ENCODE data around the gene CDKL1. TPM values are rescaled to one million over a fixed set of nuclear protein-coding genes. Genes with fewer than 3 reads are reported as not detected.
A peak's percentile ranks its signal among the peaks of the same experiment; 100 is the strongest.
"Not testable (repeated sequence)": the region's sequence is repeated elsewhere in the genome, so short reads cannot be mapped to it uniquely, and the experiment has no call there.

Gene CDKL1
- total RNA-seq, 4 donors from 2014 or later: 1.5 to 12.5 (median 3.9) TPM

- WGBS, 2 donors: 54 to 59% methylated on average over 1 of the region's 1 CpG
- intact Hi-C loops (cut with DNase I; ENCODE audit: low total_unique reads): no loop called here
- no peak for DNase-seq (ENCODE audit: low spot score in 2 of 2)
- H3K4me3 ChIP-seq (ENCODE audit: low read depth, poor library complexity, severe bottlenecking): no peak overlapping the region
- TF ChIP-seq CTCF (IDR thresholded peaks at IDR 0.05) (no peak), POLR2A (IDR thresholded peaks at IDR 0.05) (no peak)
Measured at GRCh38 chr14:50364792-50365191, 31.9 kb downstream of the CDKL1 start.

GRCh38 chr14:50363714-50364111, 33.0 kb downstream of the CDKL1 start:
- intact Hi-C loops (cut with DNase I; ENCODE audit: low total_unique reads): no loop called here
- 17 to 22% methylated on average over 4 of the region's 4 CpGs for WGBS, 2 donors
- peak in 1 of 2 donors; percentile 31 for DNase-seq (ENCODE audit: low spot score in 2 of 2)
- TF ChIP-seq CTCF (IDR thresholded peaks at IDR 0.05) (no peak), POLR2A (IDR thresholded peaks at IDR 0.05) (no peak)
- no peak overlapping the region for H3K4me3 ChIP-seq (ENCODE audit: low read depth, poor library complexity, severe bottlenecking)

- 69 to 82% methylated on average over 14 of the region's 14 CpGs for WGBS, 2 donors
- no peak for DNase-seq (ENCODE audit: low spot score in 2 of 2)
- no peak overlapping the region for H3K4me3 ChIP-seq (ENCODE audit: low read depth, poor library complexity, severe bottlenecking)
- intact Hi-C loops (cut with DNase I; ENCODE audit: low total_unique reads): no loop called here
- TF ChIP-seq CTCF (IDR thresholded peaks at IDR 0.05): no peak
- TF ChIP-seq POLR2A (IDR thresholded peaks at IDR 0.05): no peak
Measured at GRCh38 chr14:50362764-50363713, 33.6 kb downstream of the CDKL1 start.

- WGBS, 2 donors: 92 to 94% methylated on average over 22 to 31 of the region's 36 CpGs
- H3K4me3 ChIP-seq (ENCODE audit: low read depth, poor library complexity, severe bottlenecking); DNase-seq (ENCODE audit: low spot score in 2 of 2); intact Hi-C loops (cut with DNase I; ENCODE audit: low total_unique reads): not testable (repeated sequence)
Measured at GRCh38 chr14:50361473-50362403, 34.9 kb downstream of the CDKL1 start.

- H3K4me3 ChIP-seq (ENCODE audit: low read depth, poor library complexity, severe bottlenecking): no peak overlapping the region
- DNase-seq (ENCODE audit: low spot score in 2 of 2): no peak
- intact Hi-C loops (cut with DNase I; ENCODE audit: low total_unique reads): no loop called here
- no peak for TF ChIP-seq CTCF (IDR thresholded peaks at IDR 0.05)
- 59 to 66% methylated on average over 2 of the region's 2 CpGs for WGBS, 2 donors
Measured at GRCh38 chr14:50360851-50361250, 35.8 kb downstream of the CDKL1 start.

- DNase-seq (ENCODE audit: low spot score in 2 of 2): no peak
- TF ChIP-seq POLR2A (IDR thresholded peaks at IDR 0.05) (no peak), CTCF (IDR thresholded peaks at IDR 0.05) (no peak)
- WGBS, 2 donors: 95 to 97% methylated on average over 3 of the region's 3 CpGs
- intact Hi-C loops (cut with DNase I; ENCODE audit: low total_unique reads): no loop called here
- H3K4me3 ChIP-seq (ENCODE audit: low read depth, poor library complexity, severe bottlenecking): no peak overlapping the region
Measured at GRCh38 chr14:50360093-50360492, 36.6 kb downstream of the CDKL1 start.

All from lower leg skin (tissue), 4 donors.